Activated naive CD8-positive, alpha-beta T cell (primary cell): ENCODE data around the gene ANKRD62.
"Not testable (repeated sequence)": the region's sequence is repeated elsewhere in the genome, so short reads cannot be mapped to it uniquely, and the experiment has no call there.

Experiments
- H3K27ac Mint-ChIP-seq: one replicate; pipeline ENCODE4 v1.8.0; 2021; ENCODE audit warnings: mixed read lengths
- H3K27me3 Mint-ChIP-seq: one replicate; pipeline ENCODE4 v1.8.0; 2021; ENCODE audit warnings: mixed read lengths
- H3K36me3 Mint-ChIP-seq: one replicate; pipeline ENCODE4 v1.8.0; 2021; ENCODE audit warnings: mixed read lengths
- H3K4me1 Mint-ChIP-seq: one replicate; pipeline ENCODE4 v1.8.0; 2021; ENCODE audit warnings: low read depth, mixed read lengths
- H3K4me3 Mint-ChIP-seq: one replicate; pipeline ENCODE4 v1.8.0; 2021; ENCODE audit warnings: mild to moderate bottlenecking, mixed read lengths
- H3K9me3 Mint-ChIP-seq: one replicate; pipeline ENCODE4 v1.8.0; 2021; ENCODE audit warnings: low read depth, mixed read lengths

Gene ANKRD62

GRCh38 chr18:12102136-12102842 lies 8.6 kb downstream of the ANKRD62 start:
- Mint-ChIP-seq H3K4me3 (no peak overlapping the region), H3K27ac (no peak overlapping the region), H3K36me3 (no peaks in the 10 kb centered on the region), H3K9me3 (no peaks in the 10 kb centered on the region), H3K4me1 (no peaks in the 10 kb centered on the region), H3K27me3 (peaks cover 14% of the 10 kb centered on the region)

GRCh38 chr18:12106471-12106870 lies 12.8 kb downstream of the ANKRD62 start:
- Mint-ChIP-seq H3K4me3 (no peak overlapping the region), H3K36me3 (no peaks in the 10 kb centered on the region), H3K9me3 (no peaks in the 10 kb centered on the region), H3K4me1 (no peaks in the 10 kb centered on the region), H3K27ac (no peak overlapping the region), H3K27me3 (peaks cover 25% of the 10 kb centered on the region)

- Mint-ChIP-seq H3K27ac (no peak overlapping the region), H3K4me3 (no peak overlapping the region), H3K27me3 (peaks cover 24% of the 10 kb centered on the region), H3K9me3 (no peaks in the 10 kb centered on the region), H3K36me3 (no peaks in the 10 kb centered on the region), H3K4me1 (no peaks in the 10 kb centered on the region)
Measured at GRCh38 chr18:12109836-12110235, 16.2 kb downstream of the ANKRD62 start.

GRCh38 chr18:12113999-12114646 lies 20.5 kb downstream of the ANKRD62 start:
- H3K4me1 Mint-ChIP-seq: no peaks in the 10 kb centered on the region
- no peaks in the 10 kb centered on the region for H3K36me3 Mint-ChIP-seq
- H3K4me3 Mint-ChIP-seq: no peak overlapping the region
- H3K27me3 Mint-ChIP-seq: peaks cover 10% of the 10 kb centered on the region
- H3K27ac Mint-ChIP-seq: no peak overlapping the region
- no peaks in the 10 kb centered on the region for H3K9me3 Mint-ChIP-seq

GRCh38 chr18:12119358-12119757 lies 25.7 kb downstream of the ANKRD62 start:
- no peaks in the 10 kb centered on the region for H3K36me3 Mint-ChIP-seq
- H3K4me3 Mint-ChIP-seq: no peak overlapping the region
- no peaks in the 10 kb centered on the region for H3K4me1 Mint-ChIP-seq
- no peaks in the 10 kb centered on the region for H3K9me3 Mint-ChIP-seq
- H3K27me3 Mint-ChIP-seq: peaks cover 15% of the 10 kb centered on the region
- H3K27ac Mint-ChIP-seq: no peak overlapping the region

GRCh38 chr18:12121175-12122042 lies 27.8 kb downstream of the ANKRD62 start:
- no peaks in the 10 kb centered on the region for H3K36me3 Mint-ChIP-seq
- peaks cover 21% of the 10 kb centered on the region for H3K27me3 Mint-ChIP-seq
- H3K27ac Mint-ChIP-seq: no peak overlapping the region
- H3K4me1 Mint-ChIP-seq: no peaks in the 10 kb centered on the region
- H3K9me3 Mint-ChIP-seq: no peaks in the 10 kb centered on the region
- H3K4me3 Mint-ChIP-seq: no peak overlapping the region

GRCh38 chr18:12122043-12122389 lies 28.4 kb downstream of the ANKRD62 start:
- H3K4me1 Mint-ChIP-seq, H3K36me3 Mint-ChIP-seq, H3K27ac Mint-ChIP-seq, H3K9me3 Mint-ChIP-seq, H3K4me3 Mint-ChIP-seq: not testable (repeated sequence)
- H3K27me3 Mint-ChIP-seq: peaks cover 22% of the 10 kb centered on the region

GRCh38 chr18:12127647-12128046 lies 34.0 kb downstream of the ANKRD62 start:
- H3K27me3 Mint-ChIP-seq: peaks cover 13% of the 10 kb centered on the region
- not testable (repeated sequence) for H3K36me3 Mint-ChIP-seq, H3K9me3 Mint-ChIP-seq, H3K4me3 Mint-ChIP-seq, H3K27ac Mint-ChIP-seq, H3K4me1 Mint-ChIP-seq

GRCh38 chr18:12138831-12139230 lies 45.2 kb downstream of the ANKRD62 start:
- not testable (repeated sequence) for H3K4me1 Mint-ChIP-seq, H3K9me3 Mint-ChIP-seq, H3K4me3 Mint-ChIP-seq, H3K36me3 Mint-ChIP-seq, H3K27me3 Mint-ChIP-seq, H3K27ac Mint-ChIP-seq

- H3K36me3 Mint-ChIP-seq, H3K27me3 Mint-ChIP-seq, H3K9me3 Mint-ChIP-seq, H3K4me3 Mint-ChIP-seq, H3K4me1 Mint-ChIP-seq, H3K27ac Mint-ChIP-seq: not testable (repeated sequence)
Measured at GRCh38 chr18:12140866-12141265, 47.2 kb downstream of the ANKRD62 start.

GRCh38 chr18:12141778-12142177 lies 48.1 kb downstream of the ANKRD62 start:
- H3K9me3 Mint-ChIP-seq, H3K36me3 Mint-ChIP-seq, H3K4me1 Mint-ChIP-seq, H3K27ac Mint-ChIP-seq, H3K27me3 Mint-ChIP-seq, H3K4me3 Mint-ChIP-seq: not testable (repeated sequence)

GRCh38 chr18:12149431-12149830 lies 55.8 kb downstream of the ANKRD62 start:
- H3K27ac Mint-ChIP-seq, H3K4me3 Mint-ChIP-seq, H3K4me1 Mint-ChIP-seq, H3K27me3 Mint-ChIP-seq, H3K36me3 Mint-ChIP-seq, H3K9me3 Mint-ChIP-seq: not testable (repeated sequence)

- H3K9me3 Mint-ChIP-seq: no peaks in the 10 kb centered on the region
- peaks cover 5% of the 10 kb centered on the region for H3K27me3 Mint-ChIP-seq
- H3K4me1 Mint-ChIP-seq: no peaks in the 10 kb centered on the region
- H3K4me3 Mint-ChIP-seq: no peak overlapping the region
- H3K27ac Mint-ChIP-seq: no peak overlapping the region
- H3K36me3 Mint-ChIP-seq: no peaks in the 10 kb centered on the region
Measured at GRCh38 chr18:12154361-12154760, 60.7 kb downstream of the ANKRD62 start.

GRCh38 chr18:12155996-12156395 lies 62.4 kb downstream of the ANKRD62 start:
- H3K27ac Mint-ChIP-seq: no peak overlapping the region
- H3K36me3 Mint-ChIP-seq: no peaks in the 10 kb centered on the region
- no peaks in the 10 kb centered on the region for H3K9me3 Mint-ChIP-seq
- no peak overlapping the region for H3K4me3 Mint-ChIP-seq
- H3K4me1 Mint-ChIP-seq: no peaks in the 10 kb centered on the region
- H3K27me3 Mint-ChIP-seq: no peaks in the 10 kb centered on the region

- no peak overlapping the region for H3K27ac Mint-ChIP-seq
- no peaks in the 10 kb centered on the region for H3K9me3 Mint-ChIP-seq
- H3K4me1 Mint-ChIP-seq: no peaks in the 10 kb centered on the region
- H3K4me3 Mint-ChIP-seq: no peak overlapping the region
- H3K27me3 Mint-ChIP-seq: no peaks in the 10 kb centered on the region
- no peaks in the 10 kb centered on the region for H3K36me3 Mint-ChIP-seq
Measured at GRCh38 chr18:12159446-12159845, 65.8 kb downstream of the ANKRD62 start.
